WTC11 (cell line): ENCODE results near the gene HOXC4.
"Not testable (repeated sequence)": the region's sequence is repeated elsewhere in the genome, so short reads cannot be mapped to it uniquely, and the experiment has no call there.

ENCODE experiments used
- CTCF ChIP-seq: fragments of 200-600 bp; IDR thresholded peaks from 2 replicates; pipeline ENCODE4 v1.8.0; 2022; ENCODE audit warnings: antibody characterized with exemption
- ELF4 ChIP-seq: sonication (generic); formaldehyde crosslinking; IDR thresholded peaks from 2 replicates; pipeline ENCODE4 v1.8.1; 2022; ENCODE audit warnings: low read depth, mild to moderate bottlenecking, moderate library complexity, missing genetic modification reagents
- FOXJ3 ChIP-seq: sonication (generic); formaldehyde crosslinking; IDR thresholded peaks from 2 replicates; pipeline ENCODE4 v1.9.0; 2021; ENCODE audit warnings: missing genetic modification reagents, mild to moderate bottlenecking, borderline replicate concordance
- NFE2L1 ChIP-seq: sonication (generic); formaldehyde crosslinking; IDR thresholded peaks from 2 replicates; pipeline ENCODE4 v1.8.1; 2023; ENCODE audit warnings: missing genetic modification reagents
- TF ChIP-seq, protein P1 (sequence below): sonication (generic); formaldehyde crosslinking; IDR thresholded peaks from 2 replicates; pipeline ENCODE4 v1.8.1; 2022; ENCODE audit warnings: mild to moderate bottlenecking, moderate library complexity, missing genetic modification reagents
- TF ChIP-seq, protein P2 (sequence below): sonication (generic); formaldehyde crosslinking; IDR thresholded peaks from 2 replicates; pipeline ENCODE4 v1.8.0; 2022; ENCODE audit warnings: mild to moderate bottlenecking, missing genetic modification reagents

- not testable (repeated sequence) for TF ChIP-seq FOXJ3 (CRISPR knock-in tag); ELF4 (CRISPR knock-in tag); CTCF; NFE2L1
- TF ChIP-seq, protein P1, sequence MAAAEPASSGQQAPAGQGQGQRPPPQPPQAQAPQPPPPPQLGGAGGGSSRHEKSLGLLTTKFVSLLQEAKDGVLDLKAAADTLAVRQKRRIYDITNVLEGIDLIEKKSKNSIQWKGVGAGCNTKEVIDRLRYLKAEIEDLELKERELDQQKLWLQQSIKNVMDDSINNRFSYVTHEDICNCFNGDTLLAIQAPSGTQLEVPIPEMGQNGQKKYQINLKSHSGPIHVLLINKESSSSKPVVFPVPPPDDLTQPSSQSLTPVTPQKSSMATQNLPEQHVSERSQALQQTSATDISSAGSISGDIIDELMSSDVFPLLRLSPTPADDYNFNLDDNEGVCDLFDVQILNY: not testable (repeated sequence)
- TF ChIP-seq, protein P2, sequence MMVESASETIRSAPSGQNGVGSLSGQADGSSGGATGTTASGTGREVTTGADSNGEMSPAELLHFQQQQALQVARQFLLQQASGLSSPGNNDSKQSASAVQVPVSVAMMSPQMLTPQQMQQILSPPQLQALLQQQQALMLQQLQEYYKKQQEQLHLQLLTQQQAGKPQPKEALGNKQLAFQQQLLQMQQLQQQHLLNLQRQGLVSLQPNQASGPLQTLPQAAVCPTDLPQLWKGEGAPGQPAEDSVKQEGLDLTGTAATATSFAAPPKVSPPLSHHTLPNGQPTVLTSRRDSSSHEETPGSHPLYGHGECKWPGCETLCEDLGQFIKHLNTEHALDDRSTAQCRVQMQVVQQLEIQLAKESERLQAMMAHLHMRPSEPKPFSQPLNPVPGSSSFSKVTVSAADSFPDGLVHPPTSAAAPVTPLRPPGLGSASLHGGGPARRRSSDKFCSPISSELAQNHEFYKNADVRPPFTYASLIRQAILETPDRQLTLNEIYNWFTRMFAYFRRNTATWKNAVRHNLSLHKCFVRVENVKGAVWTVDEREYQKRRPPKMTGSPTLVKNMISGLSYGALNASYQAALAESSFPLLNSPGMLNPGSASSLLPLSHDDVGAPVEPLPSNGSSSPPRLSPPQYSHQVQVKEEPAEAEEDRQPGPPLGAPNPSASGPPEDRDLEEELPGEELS (CRISPR knock-in tag): not testable (repeated sequence)
Measured at GRCh38 chr12:54098644-54099043, 45.0 kb downstream of the HOXC4 start.
